GM12878 (cell line): Measurements from ENCODE around the gene ZNFX1. TPM values are rescaled to one million over a fixed set of nuclear protein-coding genes. Genes with fewer than 3 reads are reported as not detected.

ENCODE experiments used
- ATAC-seq: fragments of 200-7000 bp; cut with Tn5 transposase; 3 replicates; pipeline ENCODE4 v1.9.1; 2020; ENCODE audit warnings: mild to moderate bottlenecking, moderate library complexity
- BruUV-seq: library from RNA; stranded (reverse); fragments of 400-500 nt; replicated peaks from 2 replicates; lab custom pipeline; 2021; lab: Mats Ljungman, UMichigan
- CTCF ChIA-PET: fragments of 300-600 bp; sonication (Branson Sonifier 250); formaldehyde crosslinking; extraction: SDS; loops from one replicate; lab custom pipeline; 2021; ENCODE audit warnings: inconsistent platforms; lab: Yijun Ruan, JAX
- POLR2A ChIA-PET: fragments of 350-600 bp; formaldehyde crosslinking; extraction: SDS; loops from one replicate; lab custom pipeline; 2021; ENCODE audit warnings: inconsistent platforms; lab: Charles Lee
- RAD21 ChIA-PET: fragments of 300-600 bp; sonication (Branson Sonifier 250); formaldehyde crosslinking; loops from one replicate; lab custom pipeline; 2023; ENCODE audit warnings: antibody characterized with exemption; ENCODE audit not compliant: unreplicated experiment; lab: Charles Lee
- SMC1A ChIA-PET: fragments of 300-600 bp; sonication (Branson Sonifier 250); formaldehyde crosslinking; loops from one replicate; lab custom pipeline; 2023; ENCODE audit not compliant: unreplicated experiment, uncharacterized antibody; lab: Charles Lee
- DNase-seq: peaks from one replicate; pipeline ENCODE4 v3.0.0-alpha.2; 2011; ENCODE audit warnings: low read depth, low spot score
- FAIRE-seq: peaks from 3 replicates; lab custom pipeline; 2011; peaks lifted over from hg19 to GRCh38; lab: Jason Lieb, UNC
- H2AFZ ChIP-seq: 2 replicates; pipeline ENCODE4 v1.6.0; 2011; ENCODE audit warnings: low read depth, low read length, control low read depth; ENCODE audit not compliant: control insufficient read depth
- H3K27ac ChIP-seq: 2 replicates; pipeline ENCODE4 v1.5.1; 2011; ENCODE audit warnings: control low read depth; ENCODE audit not compliant: control insufficient read depth, insufficient read depth
- H3K27me3 ChIP-seq, 2 experiments: replicated peaks in 1 of 2; 2 replicates each; pipeline versions ENCODE4 v1.6.0 to v1.6.1; 2011; ENCODE audit warnings: low read length in 1 of 2; ENCODE audit not compliant: control insufficient read depth in 2 of 2, insufficient read depth in 2 of 2
- H3K36me3 ChIP-seq, 2 experiments: 2 replicates each; pipeline ENCODE4 v1.5.1; 2011; ENCODE audit warnings: low read length in 1 of 2; ENCODE audit not compliant: control insufficient read depth in 2 of 2, insufficient read depth in 2 of 2
- H3K4me1 ChIP-seq: 2 replicates; pipeline ENCODE4 v1.6.1; 2011; ENCODE audit warnings: mild to moderate bottlenecking, low read length, moderate library complexity, mixed read lengths; ENCODE audit not compliant: control insufficient read depth, insufficient read depth
- H3K4me2 ChIP-seq: 2 replicates; pipeline ENCODE4 v1.6.0; 2011; ENCODE audit warnings: control low read depth; ENCODE audit not compliant: control insufficient read depth, insufficient read depth
- H3K4me3 ChIP-seq: fragments of 200-600 bp; sonication (generic); 2 replicates; pipeline ENCODE4 v1.5.1; 2016
- H3K79me2 ChIP-seq: 2 replicates; pipeline ENCODE4 v1.6.0; 2011; ENCODE audit warnings: low read length; ENCODE audit not compliant: control insufficient read depth, insufficient read depth
- H3K9ac ChIP-seq: 2 replicates; pipeline ENCODE4 v1.8.0; 2011; ENCODE audit warnings: low read length, control low read depth, mixed read lengths; ENCODE audit not compliant: control insufficient read depth, insufficient read depth
- H3K9me3 ChIP-seq: replicated peaks from 3 replicates; pipeline ENCODE4 v1.5.1; 2011; ENCODE audit warnings: mild to moderate bottlenecking, low read length; ENCODE audit not compliant: control insufficient read depth, insufficient read depth
- H4K20me1 ChIP-seq: 2 replicates; pipeline ENCODE4 v1.6.0; 2011; ENCODE audit not compliant: control insufficient read depth, insufficient read depth
- DPF2 ChIP-seq: fragments of 450-650 bp; IDR thresholded peaks from 2 replicates; pipeline ENCODE4 v1.6.1; 2017; ENCODE audit warnings: mild to moderate bottlenecking
- IKZF1 ChIP-seq: fragments of 450-650 bp; conservative IDR thresholded peaks from 2 replicates; pipeline ENCODE4 v1.6.1; 2017; ENCODE audit warnings: antibody characterized with exemption, mild to moderate bottlenecking
- NRF1 ChIP-seq: conservative IDR thresholded peaks from 2 replicates; pipeline ENCODE4 v1.6.1; 2011; ENCODE audit warnings: mild to moderate bottlenecking, low read depth, low read length, improper control_type of control experiment
- WGBS: methylation state at CpG from one replicate; pipeline ENCODE4 v1.1.6; 2016; ENCODE audit warnings: low lambda C conversion rate; ENCODE audit not compliant: insufficient replicate concordance, insufficient coverage; ENCODE audit errors: missing lambda C conversion rate; 5-methylcytosine and 5-hydroxymethylcytosine counted together
- in situ Hi-C: fragments of 300-500 bp; cut with MboI; formaldehyde crosslinking; loops from 9 replicates; pipeline ENCODE4 v1.14.3; 2018; ENCODE audit warnings: mixed read lengths
- intact Hi-C: fragments of 100-400 bp; cut with micrococcal nuclease; formaldehyde crosslinking; loops from one replicate; pipeline ENCODE4 v1.14.2; 2022; ENCODE audit not compliant: unreplicated experiment
- polyA plus RNA-seq, 11 experiments: library from polyadenylated mRNA; depleted of rRNA in 4 of 11; unstranded in 6 of 11; stranded (reverse) in 5 of 11; fragments of >200 nt; fragmentation: Nextera tagmentation in 4 of 11; fragmentation: Illumina TruSeq in 1 of 11; extraction: Ambion mirVana in 4 of 11; extraction: Trizol in 1 of 11; gene quantifications; 1 replicate in 1 of 11; 2 replicates in 10 of 11; pipeline versions ENCODE4 v1.2.1 to v1.2.3, GENCODE V29; 2011 to 2016; ENCODE audit warnings: inconsistent platforms in 2 of 11, missing spikeins in 2 of 11, low read depth in 1 of 11
- total RNA-seq, 4 experiments: library from RNA; depleted of rRNA in 3 of 4; stranded (reverse); fragments of >200 nt in 3 of 4; fragmentation: Illumina TruSeq in 1 of 4; extraction: Trizol in 1 of 4; gene quantifications; 2 replicates each; pipeline versions ENCODE4 v1.2.1 to v1.2.3, GENCODE V29; 2013 to 2021
- TF ChIP-seq, protein P1 (sequence below): fragments of 450-650 bp; IDR thresholded peaks from 2 replicates; pipeline ENCODE4 v1.6.1; 2017; ENCODE audit warnings: mild to moderate bottlenecking, moderate library complexity
- TF ChIP-seq, protein P2 (sequence below): fragments of 450-650 bp; conservative IDR thresholded peaks from 2 replicates; pipeline ENCODE4 v1.6.1; 2017; ENCODE audit warnings: mild to moderate bottlenecking, moderate library complexity
- TF ChIP-seq, protein P3 (sequence below): IDR thresholded peaks from 2 replicates; pipeline ENCODE4 v1.6.1; 2012; ENCODE audit warnings: low read length, inconsistent platforms
- TF ChIP-seq, protein P4 (sequence below): IDR thresholded peaks from 2 replicates; pipeline ENCODE4 v1.6.1; 2012; ENCODE audit warnings: low read depth, low read length, improper control_type of control experiment
- TF ChIP-seq, protein P5 (sequence below): IDR thresholded peaks from 2 replicates; pipeline ENCODE4 v1.6.1; 2011; ENCODE audit warnings: low read depth, mild to moderate bottlenecking, low read length, moderate library complexity, borderline replicate concordance; ENCODE audit errors: extremely low read depth
- TF ChIP-seq, protein P6 (sequence below): fragments of 450-650 bp; IDR thresholded peaks from 2 replicates; pipeline ENCODE4 v1.6.1; 2014; ENCODE audit warnings: mild to moderate bottlenecking

ZNFX1 gene
- total and polyA plus RNA-seq, 10 of the 15 experiments (the other 5 are each of a cell fraction or from before 2014, with no cell fraction given), result 7.4 to 31.5 (median 25.6) TPM

DNA sequence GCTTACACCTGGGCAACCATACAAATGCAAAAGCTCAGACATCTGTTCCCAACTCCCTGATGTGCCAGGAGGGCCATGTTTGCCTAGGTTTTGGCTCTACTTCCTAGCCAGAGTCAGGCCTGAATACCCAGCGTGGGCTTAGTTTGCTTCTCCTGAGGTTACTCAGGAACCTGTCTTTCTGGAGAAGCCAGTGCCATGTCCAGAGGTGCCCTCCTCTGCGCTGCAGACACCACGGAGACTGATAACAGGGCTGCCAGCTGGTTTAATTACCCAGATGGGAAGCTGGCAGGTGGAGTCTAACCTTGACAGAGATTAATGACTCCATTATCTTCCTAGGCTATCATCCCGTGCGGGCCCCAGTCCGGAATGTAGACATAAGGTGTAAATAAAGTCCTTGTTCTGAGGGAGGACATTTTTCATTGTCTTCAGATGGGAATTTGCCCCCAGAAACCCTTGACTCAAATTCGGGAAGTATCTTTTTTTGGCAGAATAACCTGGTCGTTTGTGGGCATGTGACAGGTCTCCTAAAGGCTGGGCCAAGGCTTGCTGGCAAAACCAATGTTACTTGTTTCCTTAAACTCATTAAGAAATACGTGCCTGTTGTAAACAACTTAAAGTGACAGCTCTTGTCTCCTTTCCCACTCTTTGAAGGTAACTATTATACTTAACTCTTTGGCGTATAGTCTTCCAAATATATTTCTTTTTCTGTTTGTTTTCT lies 29.2 kb upstream of the ZNFX1 start:
- peaks cover 1% of the 10 kb centered on the region; the same call in 1 of the 3 replicates for H3K9me3 ChIP-seq
- POLR2A ChIA-PET, result no interaction called here
- intact Hi-C loops, result no loop called here
- SMC1A ChIA-PET, result no interaction called here
- BruUV-seq, result no TSS peak
- in situ Hi-C loops, result no loop called here
- H3K4me3 ChIP-seq, result no peak overlapping the region
- 48% methylated on average over 10 of the region's 10 CpGs for WGBS
- no peaks in the 10 kb centered on the region for H3K36me3 ChIP-seq
- ATAC-seq (no peak), FAIRE-seq (no peak), DNase-seq (no peak)
- TF ChIP-seq, protein P1, sequence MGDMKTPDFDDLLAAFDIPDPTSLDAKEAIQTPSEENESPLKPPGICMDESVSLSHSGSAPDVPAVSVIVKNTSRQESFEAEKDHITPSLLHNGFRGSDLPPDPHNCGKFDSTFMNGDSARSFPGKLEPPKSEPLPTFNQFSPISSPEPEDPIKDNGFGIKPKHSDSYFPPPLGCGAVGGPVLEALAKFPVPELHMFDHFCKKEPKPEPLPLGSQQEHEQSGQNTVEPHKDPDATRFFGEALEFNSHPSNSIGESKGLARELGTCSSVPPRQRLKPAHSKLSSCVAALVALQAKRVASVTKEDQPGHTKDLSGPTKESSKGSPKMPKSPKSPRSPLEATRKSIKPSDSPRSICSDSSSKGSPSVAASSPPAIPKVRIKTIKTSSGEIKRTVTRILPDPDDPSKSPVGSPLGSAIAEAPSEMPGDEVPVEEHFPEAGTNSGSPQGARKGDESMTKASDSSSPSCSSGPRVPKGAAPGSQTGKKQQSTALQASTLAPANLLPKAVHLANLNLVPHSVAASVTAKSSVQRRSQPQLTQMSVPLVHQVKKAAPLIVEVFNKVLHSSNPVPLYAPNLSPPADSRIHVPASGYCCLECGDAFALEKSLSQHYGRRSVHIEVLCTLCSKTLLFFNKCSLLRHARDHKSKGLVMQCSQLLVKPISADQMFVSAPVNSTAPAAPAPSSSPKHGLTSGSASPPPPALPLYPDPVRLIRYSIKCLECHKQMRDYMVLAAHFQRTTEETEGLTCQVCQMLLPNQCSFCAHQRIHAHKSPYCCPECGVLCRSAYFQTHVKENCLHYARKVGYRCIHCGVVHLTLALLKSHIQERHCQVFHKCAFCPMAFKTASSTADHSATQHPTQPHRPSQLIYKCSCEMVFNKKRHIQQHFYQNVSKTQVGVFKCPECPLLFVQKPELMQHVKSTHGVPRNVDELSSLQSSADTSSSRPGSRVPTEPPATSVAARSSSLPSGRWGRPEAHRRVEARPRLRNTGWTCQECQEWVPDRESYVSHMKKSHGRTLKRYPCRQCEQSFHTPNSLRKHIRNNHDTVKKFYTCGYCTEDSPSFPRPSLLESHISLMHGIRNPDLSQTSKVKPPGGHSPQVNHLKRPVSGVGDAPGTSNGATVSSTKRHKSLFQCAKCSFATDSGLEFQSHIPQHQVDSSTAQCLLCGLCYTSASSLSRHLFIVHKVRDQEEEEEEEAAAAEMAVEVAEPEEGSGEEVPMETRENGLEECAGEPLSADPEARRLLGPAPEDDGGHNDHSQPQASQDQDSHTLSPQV, result no peak
- TF ChIP-seq NRF1 (no peak), DPF2 (no peak), IKZF1 (no peak)
- TF ChIP-seq, protein P2, sequence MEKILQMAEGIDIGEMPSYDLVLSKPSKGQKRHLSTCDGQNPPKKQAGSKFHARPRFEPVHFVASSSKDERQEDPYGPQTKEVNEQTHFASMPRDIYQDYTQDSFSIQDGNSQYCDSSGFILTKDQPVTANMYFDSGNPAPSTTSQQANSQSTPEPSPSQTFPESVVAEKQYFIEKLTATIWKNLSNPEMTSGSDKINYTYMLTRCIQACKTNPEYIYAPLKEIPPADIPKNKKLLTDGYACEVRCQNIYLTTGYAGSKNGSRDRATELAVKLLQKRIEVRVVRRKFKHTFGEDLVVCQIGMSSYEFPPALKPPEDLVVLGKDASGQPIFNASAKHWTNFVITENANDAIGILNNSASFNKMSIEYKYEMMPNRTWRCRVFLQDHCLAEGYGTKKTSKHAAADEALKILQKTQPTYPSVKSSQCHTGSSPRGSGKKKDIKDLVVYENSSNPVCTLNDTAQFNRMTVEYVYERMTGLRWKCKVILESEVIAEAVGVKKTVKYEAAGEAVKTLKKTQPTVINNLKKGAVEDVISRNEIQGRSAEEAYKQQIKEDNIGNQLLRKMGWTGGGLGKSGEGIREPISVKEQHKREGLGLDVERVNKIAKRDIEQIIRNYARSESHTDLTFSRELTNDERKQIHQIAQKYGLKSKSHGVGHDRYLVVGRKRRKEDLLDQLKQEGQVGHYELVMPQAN, result no peak
- TF ChIP-seq, protein P3, sequence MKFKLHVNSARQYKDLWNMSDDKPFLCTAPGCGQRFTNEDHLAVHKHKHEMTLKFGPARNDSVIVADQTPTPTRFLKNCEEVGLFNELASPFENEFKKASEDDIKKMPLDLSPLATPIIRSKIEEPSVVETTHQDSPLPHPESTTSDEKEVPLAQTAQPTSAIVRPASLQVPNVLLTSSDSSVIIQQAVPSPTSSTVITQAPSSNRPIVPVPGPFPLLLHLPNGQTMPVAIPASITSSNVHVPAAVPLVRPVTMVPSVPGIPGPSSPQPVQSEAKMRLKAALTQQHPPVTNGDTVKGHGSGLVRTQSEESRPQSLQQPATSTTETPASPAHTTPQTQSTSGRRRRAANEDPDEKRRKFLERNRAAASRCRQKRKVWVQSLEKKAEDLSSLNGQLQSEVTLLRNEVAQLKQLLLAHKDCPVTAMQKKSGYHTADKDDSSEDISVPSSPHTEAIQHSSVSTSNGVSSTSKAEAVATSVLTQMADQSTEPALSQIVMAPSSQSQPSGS, result no peak
- TF ChIP-seq, protein P4, sequence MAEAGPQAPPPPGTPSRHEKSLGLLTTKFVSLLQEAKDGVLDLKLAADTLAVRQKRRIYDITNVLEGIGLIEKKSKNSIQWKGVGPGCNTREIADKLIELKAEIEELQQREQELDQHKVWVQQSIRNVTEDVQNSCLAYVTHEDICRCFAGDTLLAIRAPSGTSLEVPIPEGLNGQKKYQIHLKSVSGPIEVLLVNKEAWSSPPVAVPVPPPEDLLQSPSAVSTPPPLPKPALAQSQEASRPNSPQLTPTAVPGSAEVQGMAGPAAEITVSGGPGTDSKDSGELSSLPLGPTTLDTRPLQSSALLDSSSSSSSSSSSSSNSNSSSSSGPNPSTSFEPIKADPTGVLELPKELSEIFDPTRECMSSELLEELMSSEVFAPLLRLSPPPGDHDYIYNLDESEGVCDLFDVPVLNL, result no peak
- TF ChIP-seq, protein P5, sequence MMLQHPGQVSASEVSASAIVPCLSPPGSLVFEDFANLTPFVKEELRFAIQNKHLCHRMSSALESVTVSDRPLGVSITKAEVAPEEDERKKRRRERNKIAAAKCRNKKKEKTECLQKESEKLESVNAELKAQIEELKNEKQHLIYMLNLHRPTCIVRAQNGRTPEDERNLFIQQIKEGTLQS, result no peak
- TF ChIP-seq, protein P6, sequence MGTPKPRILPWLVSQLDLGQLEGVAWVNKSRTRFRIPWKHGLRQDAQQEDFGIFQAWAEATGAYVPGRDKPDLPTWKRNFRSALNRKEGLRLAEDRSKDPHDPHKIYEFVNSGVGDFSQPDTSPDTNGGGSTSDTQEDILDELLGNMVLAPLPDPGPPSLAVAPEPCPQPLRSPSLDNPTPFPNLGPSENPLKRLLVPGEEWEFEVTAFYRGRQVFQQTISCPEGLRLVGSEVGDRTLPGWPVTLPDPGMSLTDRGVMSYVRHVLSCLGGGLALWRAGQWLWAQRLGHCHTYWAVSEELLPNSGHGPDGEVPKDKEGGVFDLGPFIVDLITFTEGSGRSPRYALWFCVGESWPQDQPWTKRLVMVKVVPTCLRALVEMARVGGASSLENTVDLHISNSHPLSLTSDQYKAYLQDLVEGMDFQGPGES, result no peak
- H2AFZ ChIP-seq, result no peak overlapping the region
- no peak overlapping the region for H3K9ac ChIP-seq
- no peaks in the 10 kb centered on the region for H4K20me1 ChIP-seq
- peaks cover 0 to 3% of the 10 kb centered on the region in 2 experiments; a peak in 2 of 4 replicates for H3K27me3 ChIP-seq
- no peaks in the 10 kb centered on the region for H3K4me1 ChIP-seq
- H3K4me2 ChIP-seq, result no peak overlapping the region
- CTCF ChIA-PET, result interaction anchor here (1.5 kb wide), 1 partner anchor 63 kb away, joined by 3 read pairs; no protein-coding TSS in a partner anchor
- no peaks in the 10 kb centered on the region for H3K79me2 ChIP-seq
- H3K27ac ChIP-seq, result no peak overlapping the region
- RAD21 ChIA-PET, result no interaction called here
